K562 (cell line): ENCODE measurements around the gene KCNH2. TPM values are rescaled to one million over a fixed set of nuclear protein-coding genes. Genes with fewer than 3 reads are reported as not detected.

Source experiments
- ATF6 ChIP-seq: sonication (generic); formaldehyde crosslinking; IDR thresholded peaks from 2 replicates; pipeline ENCODE4 v1.4.0; 2020; ENCODE audit warnings: mild to moderate bottlenecking, missing genetic modification reagents
- KAT7 ChIP-seq: sonication (generic); formaldehyde crosslinking; IDR thresholded peaks from 2 replicates; pipeline ENCODE4 v1.8.0; 2022; ENCODE audit warnings: missing genetic modification reagents, mild to moderate bottlenecking, borderline replicate concordance
- MECOM ChIP-seq: fragments of 250-450 bp; sonication (Bioruptor Pico); IDR thresholded peaks from 2 replicates; pipeline ENCODE4 v1.8.0; 2022; ENCODE audit warnings: inconsistent platforms
- NR4A1 ChIP-seq, 2 experiments: fragments of 250-450 bp in 1 of 2; fragments of 450-650 bp in 1 of 2; sonication (Bioruptor Pico) in 1 of 2; IDR thresholded peaks; 2 replicates each; pipeline versions ENCODE4 v1.4.0 to v1.6.1; 2016 to 2020; ENCODE audit warnings: mild to moderate bottlenecking in 2 of 2, missing compliant biosample characterization in 1 of 2, missing genetic modification characterization in 1 of 2, moderate library complexity in 1 of 2
- RFX7 ChIP-seq: fragments of 250-450 bp; sonication (Bioruptor Pico); IDR thresholded peaks from 2 replicates; pipeline ENCODE4 v1.5.1; 2021; ENCODE audit warnings: mild to moderate bottlenecking
- SIRT6 ChIP-seq: IDR thresholded peaks from one replicate; pipeline ENCODE4 v1.6.1; 2012; ENCODE audit warnings: low read depth, mild to moderate bottlenecking, control low read depth, inconsistent platforms, low read length, moderate library complexity
- SRSF7 ChIP-seq: fragments of 200-400 bp; formaldehyde crosslinking; optimal IDR thresholded peaks from 2 replicates; pipeline ENCODE3; 2017; ENCODE audit warnings: mild to moderate bottlenecking, low read depth, low read length
- TCFL5 ChIP-seq: fragments of 250-450 bp; sonication (Bioruptor Pico); conservative IDR thresholded peaks from 2 replicates; pipeline ENCODE4 v1.6.1; 2021; ENCODE audit warnings: mild to moderate bottlenecking, moderate library complexity, matching md5 sums
- XRCC3 ChIP-seq: fragments of 450-650 bp; IDR thresholded peaks from 2 replicates; pipeline ENCODE4 v1.6.1; 2017; ENCODE audit warnings: mild to moderate bottlenecking, moderate library complexity
- YBX1 ChIP-seq: fragments of 450-650 bp; IDR thresholded peaks from 2 replicates; pipeline ENCODE4 v1.7.1; 2016; ENCODE audit warnings: mild to moderate bottlenecking
- ZBTB12 ChIP-seq: fragments of 250-450 bp; sonication (Bioruptor Pico); IDR thresholded peaks from 2 replicates; pipeline ENCODE4 v1.4.0; 2020
- ZNF146 ChIP-seq: IDR thresholded peaks from one replicate; pipeline ENCODE4 v1.6.1; 2018; ENCODE audit warnings: missing compliant biosample characterization; ENCODE audit not compliant: unreplicated experiment
- ZNF740 ChIP-seq, 3 experiments: fragments of 200-800 bp in 1 of 3; sonication (Bioruptor generic) in 1 of 3; sonication (generic) in 1 of 3; formaldehyde crosslinking in 1 of 3; IDR thresholded peaks; 2 replicates each; pipeline versions ENCODE4 v1.6.1 to v1.8.0; 2016 to 2022; ENCODE audit warnings: mild to moderate bottlenecking in 2 of 3, missing compliant biosample characterization in 2 of 3, missing genetic modification characterization in 2 of 3, missing genetic modification reagents in 1 of 3
- polyA plus RNA-seq, 8 experiments: library from polyadenylated mRNA; depleted of rRNA in 4 of 8; stranded (reverse) in 5 of 8; unstranded in 3 of 8; fragments of >200 nt; fragmentation: Nextera tagmentation in 2 of 8; fragmentation: Illumina TruSeq in 1 of 8; extraction: Ambion mirVana in 2 of 8; extraction: Trizol in 1 of 8; gene quantifications; 2 replicates each; pipeline versions ENCODE4 v1.2.1 to v1.2.3, GENCODE V29; 2011 to 2014; ENCODE audit warnings: inconsistent platforms in 1 of 8, missing spikeins in 1 of 8
- total RNA-seq, 7 experiments: library from RNA; depleted of rRNA in 6 of 7; stranded (reverse); fragments of >200 nt in 6 of 7; fragmentation: Illumina TruSeq in 2 of 7; extraction: Trizol in 2 of 7; gene quantifications; 2 replicates each; pipeline versions ENCODE4 v1.2.1 to v1.2.3, GENCODE V29; 2011 to 2021; ENCODE audit warnings: low replicate concordance in 1 of 7
- TF ChIP-seq, protein P1 (sequence below): sonication (generic); formaldehyde crosslinking; IDR thresholded peaks from 2 replicates; pipeline ENCODE4 v1.8.0; 2023; ENCODE audit warnings: mild to moderate bottlenecking, missing genetic modification reagents
- TF ChIP-seq, protein P2 (sequence below), 2 experiments: fragments of 450-650 bp; IDR thresholded peaks; 2 replicates each; pipeline ENCODE4 v1.6.1; 2018; ENCODE audit warnings: mild to moderate bottlenecking in 2 of 2, low read depth in 1 of 2; ENCODE audit not compliant: partially characterized antibody in 2 of 2

Gene KCNH2
- total and polyA plus RNA-seq, 9 of the 15 experiments (the other 6 are each of a cell fraction or from before 2014, with no cell fraction given): 18.1 to 368 (median 218) TPM

- TF ChIP-seq ZNF146 (no peak), ZBTB12 (CRISPR knock-in tag) (peak; percentile 68), TCFL5 (peak; percentile 76; the same call in 1 of the 2 replicates), RFX7 (CRISPR knock-in tag) (no peak), NR4A1 (CRISPR knock-in tag; IDR thresholded peaks at IDR 0.05) (peak; percentile 87; the same call in 1 of the 2 replicates), NR4A1 (tag; IDR thresholded peaks at IDR 0.05) (peak; percentile 92), MECOM (CRISPR knock-in tag) (peak; percentile 91), SRSF7 (no peak), SIRT6 (no peak), ZNF740 (CRISPR knock-in tag; IDR thresholded peaks at IDR 0.05) (peak; percentile 1; the same call in 1 of the 2 replicates), ZNF740 (tag; IDR thresholded peaks at IDR 0.05) (peak in 1 of 2 experiments; percentile 85; a peak in 2 of 4 replicates), XRCC3 (no peak), YBX1 (no peak), ATF6 (CRISPR knock-in tag) (peak; percentile 74; the same call in 1 of the 2 replicates), KAT7 (CRISPR knock-in tag) (no peak)
- TF ChIP-seq, protein P1, sequence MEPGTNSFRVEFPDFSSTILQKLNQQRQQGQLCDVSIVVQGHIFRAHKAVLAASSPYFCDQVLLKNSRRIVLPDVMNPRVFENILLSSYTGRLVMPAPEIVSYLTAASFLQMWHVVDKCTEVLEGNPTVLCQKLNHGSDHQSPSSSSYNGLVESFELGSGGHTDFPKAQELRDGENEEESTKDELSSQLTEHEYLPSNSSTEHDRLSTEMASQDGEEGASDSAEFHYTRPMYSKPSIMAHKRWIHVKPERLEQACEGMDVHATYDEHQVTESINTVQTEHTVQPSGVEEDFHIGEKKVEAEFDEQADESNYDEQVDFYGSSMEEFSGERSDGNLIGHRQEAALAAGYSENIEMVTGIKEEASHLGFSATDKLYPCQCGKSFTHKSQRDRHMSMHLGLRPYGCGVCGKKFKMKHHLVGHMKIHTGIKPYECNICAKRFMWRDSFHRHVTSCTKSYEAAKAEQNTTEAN (CRISPR knock-in tag): no peak
- TF ChIP-seq, protein P2, sequence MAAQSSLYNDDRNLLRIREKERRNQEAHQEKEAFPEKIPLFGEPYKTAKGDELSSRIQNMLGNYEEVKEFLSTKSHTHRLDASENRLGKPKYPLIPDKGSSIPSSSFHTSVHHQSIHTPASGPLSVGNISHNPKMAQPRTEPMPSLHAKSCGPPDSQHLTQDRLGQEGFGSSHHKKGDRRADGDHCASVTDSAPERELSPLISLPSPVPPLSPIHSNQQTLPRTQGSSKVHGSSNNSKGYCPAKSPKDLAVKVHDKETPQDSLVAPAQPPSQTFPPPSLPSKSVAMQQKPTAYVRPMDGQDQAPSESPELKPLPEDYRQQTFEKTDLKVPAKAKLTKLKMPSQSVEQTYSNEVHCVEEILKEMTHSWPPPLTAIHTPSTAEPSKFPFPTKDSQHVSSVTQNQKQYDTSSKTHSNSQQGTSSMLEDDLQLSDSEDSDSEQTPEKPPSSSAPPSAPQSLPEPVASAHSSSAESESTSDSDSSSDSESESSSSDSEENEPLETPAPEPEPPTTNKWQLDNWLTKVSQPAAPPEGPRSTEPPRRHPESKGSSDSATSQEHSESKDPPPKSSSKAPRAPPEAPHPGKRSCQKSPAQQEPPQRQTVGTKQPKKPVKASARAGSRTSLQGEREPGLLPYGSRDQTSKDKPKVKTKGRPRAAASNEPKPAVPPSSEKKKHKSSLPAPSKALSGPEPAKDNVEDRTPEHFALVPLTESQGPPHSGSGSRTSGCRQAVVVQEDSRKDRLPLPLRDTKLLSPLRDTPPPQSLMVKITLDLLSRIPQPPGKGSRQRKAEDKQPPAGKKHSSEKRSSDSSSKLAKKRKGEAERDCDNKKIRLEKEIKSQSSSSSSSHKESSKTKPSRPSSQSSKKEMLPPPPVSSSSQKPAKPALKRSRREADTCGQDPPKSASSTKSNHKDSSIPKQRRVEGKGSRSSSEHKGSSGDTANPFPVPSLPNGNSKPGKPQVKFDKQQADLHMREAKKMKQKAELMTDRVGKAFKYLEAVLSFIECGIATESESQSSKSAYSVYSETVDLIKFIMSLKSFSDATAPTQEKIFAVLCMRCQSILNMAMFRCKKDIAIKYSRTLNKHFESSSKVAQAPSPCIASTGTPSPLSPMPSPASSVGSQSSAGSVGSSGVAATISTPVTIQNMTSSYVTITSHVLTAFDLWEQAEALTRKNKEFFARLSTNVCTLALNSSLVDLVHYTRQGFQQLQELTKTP (IDR thresholded peaks at IDR 0.05; ENCODE audit: low read depth in 1 of 2, partially characterized antibody in 2 of 2): peak; percentile 78 to 92
Observed at GRCh38 chr7:150959739-150960734, 18.1 kb downstream of the KCNH2 start (continued).
